ENCODE data around the gene CERS5.
A peak's percentile ranks its signal among the peaks of the same experiment; 100 is the strongest.
"Not testable (repeated sequence)": the region's sequence is repeated elsewhere in the genome, so short reads cannot be mapped to it uniquely, and the experiment has no call there.

CERS5 gene

GRCh38 chr12:50085615-50086072 lies 81.5 kb downstream of the CERS5 start:
- H3K9me2 ChIP-seq (replicated peaks; ENCODE audit: insufficient read depth, low read length): no peaks in the 10 kb centered on the region
- peak overlapping the region; percentile 81 for H3K4me3 ChIP-seq (ENCODE audit: insufficient read depth, low read length, poor library complexity, severe bottlenecking)
- H3K9me3 ChIP-seq (ENCODE audit: insufficient read depth, low read length): no peaks in the 10 kb centered on the region
- H3K36me3 ChIP-seq (ENCODE audit: low read length): peaks cover 17% of the 10 kb centered on the region
- H3K27me3 ChIP-seq (ENCODE audit: low read length): no peaks in the 10 kb centered on the region
- H3F3A ChIP-seq (ENCODE audit: insufficient read depth): peaks cover 27% of the 10 kb centered on the region
- H3K9ac ChIP-seq (ENCODE audit: low read length): peak overlapping the region; percentile 73
- peak overlapping the region; percentile 73 for H3K4me2 ChIP-seq (ENCODE audit: low read depth, low read length, poor library complexity, severe bottlenecking)
- TF ChIP-seq EZH2phosphoT487 (conservative IDR thresholded peaks at IDR 0.05; ENCODE audit: low read length): no peak
- no peak overlapping the region for H2AFZ ChIP-seq (ENCODE audit: low read depth, low read length, severe bottlenecking)
- no peaks in the 10 kb centered on the region for H4K20me1 ChIP-seq (ENCODE audit: low read depth, low read length)
- H3K27ac ChIP-seq (ENCODE audit: low read depth, low read length): peak overlapping the region; percentile 77
- H3K79me2 ChIP-seq (ENCODE audit: insufficient read depth, low read length): no peaks in the 10 kb centered on the region; the same call in 1 of the 2 replicates

- H3K9me2 ChIP-seq (replicated peaks; ENCODE audit: insufficient read depth, low read length): no peaks in the 10 kb centered on the region
- peak within 1 kb of the TSS; percentile 73 for H3K4me2 ChIP-seq (ENCODE audit: low read depth, low read length, poor library complexity, severe bottlenecking)
- peak within 1 kb of the TSS; percentile 73 for H3K9ac ChIP-seq (ENCODE audit: low read length)
- no peaks in the 10 kb centered on the region for H4K20me1 ChIP-seq (ENCODE audit: low read depth, low read length)
- H2AFZ ChIP-seq (ENCODE audit: low read depth, low read length, severe bottlenecking): peak within 1 kb of the TSS; percentile 84
- H3K27ac ChIP-seq (ENCODE audit: low read depth, low read length): peak within 1 kb of the TSS; percentile 77
- peak within 1 kb of the TSS; percentile 81 for H3K4me3 ChIP-seq (ENCODE audit: insufficient read depth, low read length, poor library complexity, severe bottlenecking)
- H3K27me3 ChIP-seq (ENCODE audit: low read length): no peaks in the 10 kb centered on the region
- H3F3A ChIP-seq (ENCODE audit: insufficient read depth): peaks cover 27% of the 10 kb centered on the region
- no peaks in the 10 kb centered on the region for H3K9me3 ChIP-seq (ENCODE audit: insufficient read depth, low read length)
- H3K36me3 ChIP-seq (ENCODE audit: low read length): peaks cover 12% of the 10 kb centered on the region
- no peak for TF ChIP-seq EZH2phosphoT487 (conservative IDR thresholded peaks at IDR 0.05; ENCODE audit: low read length)
- peak; percentile 70 for TF ChIP-seq CTCF (IDR thresholded peaks at IDR 0.05; ENCODE audit: insufficient read depth, low read length, poor library complexity, severe bottlenecking)
- no peaks in the 10 kb centered on the region; the same call in 1 of the 2 replicates for H3K79me2 ChIP-seq (ENCODE audit: insufficient read depth, low read length)
These were observed 82.2 kb downstream of the CERS5 start, which contains the start of gene SMARCD1 for GRCh38 chr12:50084775-50085614. TSS of gene SMARCD1 (plus strand) at chr12:50085342. CDS start at chr12:50085370, 28 bp downstream.

- not testable (repeated sequence) for H3K9me2 ChIP-seq (replicated peaks; ENCODE audit: insufficient read depth, low read length); H3K9me3 ChIP-seq (ENCODE audit: insufficient read depth, low read length); H3K27me3 ChIP-seq (ENCODE audit: low read length); H3K36me3 ChIP-seq (ENCODE audit: low read length); H4K20me1 ChIP-seq (ENCODE audit: low read depth, low read length); H3K79me2 ChIP-seq (ENCODE audit: insufficient read depth, low read length)
- peak overlapping the region; percentile 81 for H3K4me3 ChIP-seq (ENCODE audit: insufficient read depth, low read length, poor library complexity, severe bottlenecking)
- peak overlapping the region; percentile 73 for H3K4me2 ChIP-seq (ENCODE audit: low read depth, low read length, poor library complexity, severe bottlenecking)
- H3K9ac ChIP-seq (ENCODE audit: low read length): peak overlapping the region; percentile 73
- H3K27ac ChIP-seq (ENCODE audit: low read depth, low read length): peak overlapping the region; percentile 77
- H2AFZ ChIP-seq (ENCODE audit: low read depth, low read length, severe bottlenecking): peak overlapping the region; percentile 84
- H3F3A ChIP-seq (ENCODE audit: insufficient read depth): peaks cover 27% of the 10 kb centered on the region
These were observed 82.8 kb downstream of the CERS5 start for GRCh38 chr12:50084409-50084774.

- H3K27ac ChIP-seq (ENCODE audit: low read depth, low read length): no peak overlapping the region
- H3K9ac ChIP-seq (ENCODE audit: low read length): no peak overlapping the region
- H3K4me2 ChIP-seq (ENCODE audit: low read depth, low read length, poor library complexity, severe bottlenecking): no peak overlapping the region
These were observed 83.9 kb downstream of the CERS5 start for GRCh38 chr12:50083301-50083700.

More at GRCh38 chr12:50083301-50083700, 83.9 kb downstream of the CERS5 start:
- H4K20me1 ChIP-seq (ENCODE audit: low read depth, low read length): no peaks in the 10 kb centered on the region
- no peaks in the 10 kb centered on the region for H3K36me3 ChIP-seq (ENCODE audit: low read length)
- no peaks in the 10 kb centered on the region for H3K27me3 ChIP-seq (ENCODE audit: low read length)
- peaks cover 23% of the 10 kb centered on the region for H3F3A ChIP-seq (ENCODE audit: insufficient read depth)
- no peak overlapping the region for H3K4me3 ChIP-seq (ENCODE audit: insufficient read depth, low read length, poor library complexity, severe bottlenecking)
- TF ChIP-seq EZH2phosphoT487 (conservative IDR thresholded peaks at IDR 0.05; ENCODE audit: low read length) (no peak), CTCF (IDR thresholded peaks at IDR 0.05; ENCODE audit: insufficient read depth, low read length, poor library complexity, severe bottlenecking) (no peak)
- no peaks in the 10 kb centered on the region; the same call in 1 of the 2 replicates for H3K79me2 ChIP-seq (ENCODE audit: insufficient read depth, low read length)
- no peaks in the 10 kb centered on the region for H3K9me3 ChIP-seq (ENCODE audit: insufficient read depth, low read length)
- no peak overlapping the region for H2AFZ ChIP-seq (ENCODE audit: low read depth, low read length, severe bottlenecking)
- no peaks in the 10 kb centered on the region for H3K9me2 ChIP-seq (replicated peaks; ENCODE audit: insufficient read depth, low read length)

Measured in SU-DHL-6 (cell line).